ENCODE measurements around the gene SETD5. TPM values are rescaled to one million over a fixed set of nuclear protein-coding genes. Genes with fewer than 3 reads are reported as not detected.

Gene SETD5
- total RNA-seq, 2 donors from 2014 or later, result 58.4 to 118 TPM

- Histone ChIP-seq H3K27me3 (replicated peaks; ENCODE audit: insufficient read depth) (no peaks in the 10 kb centered on the region), H3K27ac (no peak overlapping the region), H3K9me3 (no peaks in the 10 kb centered on the region), H3K4me1 (replicated peaks) (peaks cover 6% of the 10 kb centered on the region), H3K36me3 (no peaks in the 10 kb centered on the region), H3K4me3 (no peak overlapping the region)
- intact Hi-C loops (cut with DNase I), result no loop called here
- 85% methylated on average over 6 of the region's 6 CpGs for WGBS
- no peak for TF ChIP-seq POLR2A (IDR thresholded peaks at IDR 0.05)
- no peak for TF ChIP-seq POLR2AphosphoS5 (IDR thresholded peaks at IDR 0.05)
- no peak for TF ChIP-seq CTCF (IDR thresholded peaks at IDR 0.05)
- no peak for DNase-seq (ENCODE audit: low spot score)
Measured at GRCh38 chr3:9409981-9410854, 12.8 kb downstream of the SETD5 start.

- Histone ChIP-seq H3K27ac (no peak overlapping the region), H3K4me3 (no peak overlapping the region), H3K9me3 (no peaks in the 10 kb centered on the region), H3K36me3 (no peaks in the 10 kb centered on the region), H3K4me1 (replicated peaks) (peaks cover 5% of the 10 kb centered on the region), H3K27me3 (replicated peaks; ENCODE audit: insufficient read depth) (no peaks in the 10 kb centered on the region)
- TF ChIP-seq CTCF (IDR thresholded peaks at IDR 0.05) (no peak), POLR2AphosphoS5 (IDR thresholded peaks at IDR 0.05) (no peak), POLR2A (IDR thresholded peaks at IDR 0.05) (no peak)
- DNase-seq (ENCODE audit: low spot score), result no peak
- WGBS, result 83% methylated on average over 1 of the region's 1 CpG
- intact Hi-C loops (cut with DNase I), result no loop called here
Measured at GRCh38 chr3:9411302-9411701, 13.9 kb downstream of the SETD5 start.

GRCh38 chr3:9412293-9412692 lies 14.9 kb downstream of the SETD5 start:
- WGBS, result 95% methylated on average over 1 of the region's 1 CpG
- DNase-seq (ENCODE audit: low spot score), result no peak

GRCh38 chr3:9414826-9415225 lies 17.4 kb downstream of the SETD5 start:
- no peaks in the 10 kb centered on the region for H3K9me3 ChIP-seq
- H3K36me3 ChIP-seq, result no peaks in the 10 kb centered on the region
- no peak for DNase-seq (ENCODE audit: low spot score)
- intact Hi-C loops (cut with DNase I), result no loop called here
- no peak overlapping the region for H3K27ac ChIP-seq
- H3K4me1 ChIP-seq (replicated peaks), result no peaks in the 10 kb centered on the region
- H3K4me3 ChIP-seq, result no peak overlapping the region
- H3K27me3 ChIP-seq (replicated peaks; ENCODE audit: insufficient read depth), result no peaks in the 10 kb centered on the region
- no peak for TF ChIP-seq CTCF (IDR thresholded peaks at IDR 0.05)
- no peak for TF ChIP-seq POLR2AphosphoS5 (IDR thresholded peaks at IDR 0.05)
- no peak for TF ChIP-seq POLR2A (IDR thresholded peaks at IDR 0.05)

More at GRCh38 chr3:9412293-9412692, 14.9 kb downstream of the SETD5 start:
- TF ChIP-seq POLR2A (IDR thresholded peaks at IDR 0.05) (no peak), POLR2AphosphoS5 (IDR thresholded peaks at IDR 0.05) (no peak), CTCF (IDR thresholded peaks at IDR 0.05) (no peak)
- no peak overlapping the region for H3K27ac ChIP-seq
- H3K9me3 ChIP-seq, result no peaks in the 10 kb centered on the region
- H3K36me3 ChIP-seq, result no peaks in the 10 kb centered on the region
- no peak overlapping the region for H3K4me3 ChIP-seq
- H3K27me3 ChIP-seq (replicated peaks; ENCODE audit: insufficient read depth), result no peaks in the 10 kb centered on the region
- H3K4me1 ChIP-seq (replicated peaks), result peaks cover 5% of the 10 kb centered on the region
- intact Hi-C loops (cut with DNase I), result no loop called here
